Astrocyte (in vitro differentiated cells and primary cell): Measurements from ENCODE around the gene MYOD1.

Experiments used
- EZH2 ChIP-seq: IDR thresholded peaks from 2 replicates; pipeline ENCODE4 v1.6.1; 2012; ENCODE audit warnings: mild to moderate bottlenecking, low read length, inconsistent platforms; ENCODE audit not compliant: insufficient read depth
- TF ChIP-seq, protein P1 (sequence below): IDR thresholded peaks from 2 replicates; pipeline ENCODE4 v1.5.1; 2011; ENCODE audit warnings: low read depth, mild to moderate bottlenecking, inconsistent platforms, low read length, moderate library complexity; ENCODE audit not compliant: insufficient read depth

DNA sequence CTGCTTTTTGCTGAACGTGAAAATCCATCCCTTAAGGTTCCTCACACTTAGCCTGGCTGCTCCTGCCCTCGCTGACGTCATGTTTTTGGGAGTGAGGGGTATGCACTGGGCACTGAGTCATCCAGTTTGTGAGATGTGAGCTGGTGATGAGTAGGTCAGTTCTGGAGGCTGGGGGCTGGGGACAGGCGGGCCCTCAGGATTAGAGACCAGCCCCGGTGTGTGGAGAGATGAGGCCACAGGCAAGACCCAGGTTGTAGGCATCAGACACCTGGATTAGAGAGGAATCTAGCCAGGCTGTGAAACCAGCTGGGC lies 24.4 kb downstream of the MYOD1 start:
- TF ChIP-seq, protein P1, sequence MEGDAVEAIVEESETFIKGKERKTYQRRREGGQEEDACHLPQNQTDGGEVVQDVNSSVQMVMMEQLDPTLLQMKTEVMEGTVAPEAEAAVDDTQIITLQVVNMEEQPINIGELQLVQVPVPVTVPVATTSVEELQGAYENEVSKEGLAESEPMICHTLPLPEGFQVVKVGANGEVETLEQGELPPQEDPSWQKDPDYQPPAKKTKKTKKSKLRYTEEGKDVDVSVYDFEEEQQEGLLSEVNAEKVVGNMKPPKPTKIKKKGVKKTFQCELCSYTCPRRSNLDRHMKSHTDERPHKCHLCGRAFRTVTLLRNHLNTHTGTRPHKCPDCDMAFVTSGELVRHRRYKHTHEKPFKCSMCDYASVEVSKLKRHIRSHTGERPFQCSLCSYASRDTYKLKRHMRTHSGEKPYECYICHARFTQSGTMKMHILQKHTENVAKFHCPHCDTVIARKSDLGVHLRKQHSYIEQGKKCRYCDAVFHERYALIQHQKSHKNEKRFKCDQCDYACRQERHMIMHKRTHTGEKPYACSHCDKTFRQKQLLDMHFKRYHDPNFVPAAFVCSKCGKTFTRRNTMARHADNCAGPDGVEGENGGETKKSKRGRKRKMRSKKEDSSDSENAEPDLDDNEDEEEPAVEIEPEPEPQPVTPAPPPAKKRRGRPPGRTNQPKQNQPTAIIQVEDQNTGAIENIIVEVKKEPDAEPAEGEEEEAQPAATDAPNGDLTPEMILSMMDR: no peak
- no peak for TF ChIP-seq EZH2
